HL-60 (cell line): ENCODE results near the gene INA.
A peak's percentile ranks its signal among the peaks of the same experiment; 100 is the strongest.

Source experiments
- DNase-seq, 2 experiments: peaks; one replicate each; pipeline ENCODE4 v3.0.0-alpha.2; 2010 to 2020; ENCODE audit warnings: low read depth in 1 of 2, low spot score in 1 of 2
- H3K27ac ChIP-seq: fragments of 250-450 bp; sonication (Bioruptor Pico); replicated peaks from 2 replicates; pipeline ENCODE4 v1.5.1; 2020; ENCODE audit warnings: mild to moderate bottlenecking, moderate library complexity
- H3K27me3 ChIP-seq: fragments of 250-450 bp; sonication (Bioruptor Pico); 2 replicates; pipeline ENCODE4 v1.5.1; 2021; ENCODE audit warnings: mild to moderate bottlenecking, moderate library complexity; ENCODE audit not compliant: insufficient read depth, poor library complexity, severe bottlenecking
- H3K4me3 ChIP-seq: replicated peaks from 2 replicates; pipeline ENCODE4 v1.5.1; 2011; ENCODE audit warnings: mild to moderate bottlenecking, control low read depth, low read length; ENCODE audit not compliant: insufficient read depth
- GABPA ChIP-seq: IDR thresholded peaks from 2 replicates; pipeline ENCODE4 v1.6.1; 2012; ENCODE audit warnings: low read depth
- POLR2AphosphoS5 ChIP-seq: IDR thresholded peaks from 2 replicates; pipeline ENCODE4 v1.6.1; 2012; ENCODE audit warnings: low read depth
- REST ChIP-seq: IDR thresholded peaks from 2 replicates; pipeline ENCODE4 v1.6.1; 2012; ENCODE audit warnings: low read depth; ENCODE audit not compliant: insufficient replicate concordance
- SPI1 ChIP-seq: IDR thresholded peaks from 2 replicates; pipeline ENCODE4 v1.6.1; 2012; ENCODE audit warnings: low read depth, mild to moderate bottlenecking, borderline replicate concordance
- long read RNA-seq: library from polyadenylated mRNA; unstranded; transcript quantifications from one replicate; pipeline ENCODE4 v2.0.0, GENCODE V29; 2020
- TF ChIP-seq, protein P1 (sequence below): IDR thresholded peaks from one replicate; pipeline ENCODE4 v1.5.1; 2011; ENCODE audit warnings: low read length, control low read depth, inconsistent platforms; ENCODE audit not compliant: insufficient read depth

Gene INA
- long read RNA-seq: 0 reads

- Histone ChIP-seq H3K27ac (no peak within 1 kb of the TSS), H3K4me3 (peak within 1 kb of the TSS; percentile 22), H3K27me3 (peaks cover 36% of the 10 kb centered on the region)
- DNase-seq: peak in 1 of 2 experiments; percentile 7
- TF ChIP-seq REST (peak; percentile 54), POLR2AphosphoS5 (no peak)
Observed at GRCh38 chr10:103276896-103277712, at the start of gene INA. INA (plus strand) TSS chr10:103277138; CDS start chr10:103277212, 74 bp downstream.

DNA sequence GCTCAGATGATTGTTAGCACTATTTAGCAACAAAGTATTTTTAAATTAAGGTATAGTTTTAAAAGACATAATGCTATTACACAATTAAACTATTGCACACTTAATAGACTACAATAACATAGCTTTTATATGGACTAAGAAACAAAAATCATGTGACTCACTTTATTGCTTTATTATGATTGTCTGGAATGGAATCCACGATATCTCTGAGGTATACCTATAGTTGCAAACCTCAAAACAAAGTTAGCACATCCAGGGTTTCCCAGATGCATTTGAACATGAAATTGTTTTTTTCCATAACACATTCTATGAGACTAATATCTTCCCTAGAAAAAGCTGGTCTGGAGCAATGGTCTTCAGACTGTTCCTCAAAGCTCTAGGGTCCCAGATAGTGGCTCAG, 49.5 kb upstream of the INA start:
- Histone ChIP-seq H3K27me3 (no peaks in the 10 kb centered on the region), H3K27ac (no peak overlapping the region), H3K4me3 (no peak overlapping the region)
- DNase-seq: no peak
- TF ChIP-seq POLR2AphosphoS5 (no peak), REST (no peak), SPI1 (no peak), GABPA (no peak)
- TF ChIP-seq, protein P1, sequence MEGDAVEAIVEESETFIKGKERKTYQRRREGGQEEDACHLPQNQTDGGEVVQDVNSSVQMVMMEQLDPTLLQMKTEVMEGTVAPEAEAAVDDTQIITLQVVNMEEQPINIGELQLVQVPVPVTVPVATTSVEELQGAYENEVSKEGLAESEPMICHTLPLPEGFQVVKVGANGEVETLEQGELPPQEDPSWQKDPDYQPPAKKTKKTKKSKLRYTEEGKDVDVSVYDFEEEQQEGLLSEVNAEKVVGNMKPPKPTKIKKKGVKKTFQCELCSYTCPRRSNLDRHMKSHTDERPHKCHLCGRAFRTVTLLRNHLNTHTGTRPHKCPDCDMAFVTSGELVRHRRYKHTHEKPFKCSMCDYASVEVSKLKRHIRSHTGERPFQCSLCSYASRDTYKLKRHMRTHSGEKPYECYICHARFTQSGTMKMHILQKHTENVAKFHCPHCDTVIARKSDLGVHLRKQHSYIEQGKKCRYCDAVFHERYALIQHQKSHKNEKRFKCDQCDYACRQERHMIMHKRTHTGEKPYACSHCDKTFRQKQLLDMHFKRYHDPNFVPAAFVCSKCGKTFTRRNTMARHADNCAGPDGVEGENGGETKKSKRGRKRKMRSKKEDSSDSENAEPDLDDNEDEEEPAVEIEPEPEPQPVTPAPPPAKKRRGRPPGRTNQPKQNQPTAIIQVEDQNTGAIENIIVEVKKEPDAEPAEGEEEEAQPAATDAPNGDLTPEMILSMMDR: no peak

DNA sequence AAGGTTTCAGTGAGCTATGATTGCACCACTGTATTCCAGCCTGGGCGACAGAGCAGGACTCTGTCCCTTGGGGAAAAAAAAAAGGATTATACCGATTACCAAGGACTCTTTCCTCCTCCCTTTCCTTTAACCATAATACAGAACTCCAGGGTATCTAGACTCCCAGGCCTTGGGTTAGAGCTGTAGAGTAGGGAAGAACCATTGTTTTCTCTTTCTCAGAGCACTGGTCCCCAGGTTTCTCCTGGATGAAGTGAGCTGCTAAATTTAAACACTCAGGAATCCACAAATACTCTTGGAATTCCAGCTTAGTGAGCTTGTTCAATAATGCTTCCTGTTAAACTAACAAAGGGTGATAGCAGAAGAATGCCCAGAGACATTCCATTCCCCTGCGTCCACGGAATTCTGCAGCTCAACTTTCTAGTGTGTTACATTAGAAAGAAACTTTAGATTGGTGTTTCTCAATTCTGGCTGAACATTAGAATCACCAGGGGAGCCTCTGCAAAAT, 45.8 kb upstream of the INA start:
- H3K27me3 ChIP-seq: no peaks in the 10 kb centered on the region
- TF ChIP-seq SPI1 (no peak), POLR2AphosphoS5 (no peak), REST (no peak), GABPA (no peak)
- TF ChIP-seq, protein P1: no peak
- no peak overlapping the region for H3K4me3 ChIP-seq
- no peak overlapping the region for H3K27ac ChIP-seq
- no peak for DNase-seq
